ENCODE measurements around the gene CRYBG2. TPM values are rescaled to one million over a fixed set of nuclear protein-coding genes. Genes with fewer than 3 reads are reported as not detected.
"Not testable (repeated sequence)": the region's sequence is repeated elsewhere in the genome, so short reads cannot be mapped to it uniquely, and the experiment has no call there.

The CRYBG2 gene
- polyA plus RNA-seq, 10 donors, result 0.05 to 2.8 (median 1.2) TPM; not detected in 6

- DNase-seq, result no peak
These were observed 58.5 kb downstream of the CRYBG2 start for GRCh38 chr1:26295194-26296138.

GRCh38 chr1:26293911-26294463, 59.9 kb downstream of the CRYBG2 start:
- no peak for DNase-seq

- not testable (repeated sequence) for DNase-seq
These were observed 61.2 kb downstream of the CRYBG2 start for GRCh38 chr1:26292735-26293134.

DNA sequence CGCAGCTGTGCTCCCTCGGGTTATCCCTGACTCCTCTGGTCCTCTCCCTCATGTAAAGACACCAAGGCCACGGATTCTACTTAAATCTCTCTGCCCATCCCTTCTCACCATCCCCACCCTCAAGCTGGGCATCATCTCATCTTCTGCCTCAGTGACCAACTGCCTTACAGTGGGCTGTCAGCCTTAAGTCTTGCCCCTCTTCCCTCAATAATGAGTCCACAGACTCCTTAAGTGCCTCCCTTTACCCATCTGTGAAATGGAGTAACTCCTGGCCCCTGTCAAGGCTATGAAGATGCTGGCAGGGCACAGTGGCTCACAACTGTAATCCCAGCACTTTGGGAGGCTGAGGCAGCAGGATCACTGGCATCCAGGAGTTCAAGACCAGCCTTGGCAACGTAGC, 62.0 kb downstream of the CRYBG2 start:
- DNase-seq, result no peak

- no peak for DNase-seq
These were observed 62.5 kb downstream of the CRYBG2 start for GRCh38 chr1:26291433-26291832.

- peak in 1 of 3 donors; percentile 50 for DNase-seq
These were observed 63.1 kb downstream of the CRYBG2 start for GRCh38 chr1:26290882-26291261.

DNA sequence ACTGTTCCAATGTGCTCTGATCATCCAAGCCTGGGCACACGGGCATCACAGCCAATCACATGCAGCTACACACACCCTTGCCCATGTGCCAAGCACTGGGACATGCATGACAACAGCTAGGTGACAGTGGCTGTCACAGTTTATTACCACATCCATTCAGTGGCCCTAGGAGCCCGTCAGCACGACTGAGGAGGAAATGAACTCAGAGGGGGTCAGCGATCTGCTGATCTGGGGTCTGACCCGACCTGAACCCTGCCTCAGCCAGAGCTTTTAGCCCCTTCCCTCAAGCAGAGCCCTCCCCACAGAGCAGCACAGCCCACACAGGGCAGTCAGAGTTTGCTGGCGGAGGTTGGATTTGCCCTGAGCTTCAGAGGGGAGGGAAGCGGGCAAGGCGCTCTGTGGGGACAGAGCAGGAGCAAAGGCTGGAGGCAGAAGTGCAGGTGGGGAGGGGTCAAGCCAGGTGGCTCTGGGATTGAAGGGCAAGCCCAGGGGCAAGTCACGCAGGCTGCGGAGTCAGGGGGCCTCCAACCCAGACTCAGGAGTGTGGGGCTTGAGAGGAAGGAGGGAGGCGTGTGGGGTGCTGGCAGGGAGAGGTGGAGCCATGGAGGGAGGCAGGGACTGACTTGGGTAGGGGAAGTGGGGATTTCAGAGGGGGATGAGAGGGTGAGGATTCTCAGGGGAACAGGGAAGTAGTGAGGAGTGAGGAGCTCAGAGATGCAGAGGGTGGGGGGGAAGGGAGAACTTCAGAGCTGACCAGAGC, 63.6 kb downstream of the CRYBG2 start:
- DNase-seq, result no peak

GRCh38 chr1:26289158-26290059, 64.5 kb downstream of the CRYBG2 start:
- DNase-seq, result peak in 1 of 3 donors; percentile 53

DNA sequence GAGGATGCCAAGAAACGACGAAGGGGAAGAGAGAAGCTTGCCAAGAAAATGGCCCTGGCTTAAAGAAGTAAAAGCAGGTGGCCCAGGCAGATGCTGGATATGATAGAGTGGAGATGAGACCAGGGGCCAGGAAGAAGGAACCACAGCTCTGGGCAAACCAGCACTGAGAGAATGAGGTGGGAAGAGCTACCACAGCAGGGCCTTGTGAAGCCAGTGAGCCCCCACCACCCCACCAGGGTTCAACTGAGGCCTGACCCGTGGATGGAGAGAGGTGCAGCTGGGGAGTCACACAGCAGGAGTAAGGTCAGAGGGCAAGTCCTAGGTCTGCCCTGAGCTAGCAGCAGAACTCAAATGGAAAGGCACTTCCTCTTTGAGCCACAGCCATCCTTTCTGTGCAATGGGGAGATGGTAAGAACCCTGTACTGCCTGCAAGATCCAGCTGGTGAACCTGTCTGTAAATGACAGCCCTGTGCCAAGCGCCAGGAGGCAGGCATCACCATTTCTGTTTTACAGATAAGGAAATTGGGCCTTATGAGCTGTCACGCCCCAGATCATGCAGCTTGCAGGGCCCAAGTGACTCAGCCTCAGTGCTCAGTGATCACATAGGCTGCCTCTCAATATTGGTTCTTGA, 65.5 kb downstream of the CRYBG2 start:
- DNase-seq, result no peak

- no peak for DNase-seq
These were observed 66.1 kb downstream of the CRYBG2 start for GRCh38 chr1:26287811-26288210.

- DNase-seq, result peak in 1 of 3 donors; percentile 66
These were observed 66.8 kb downstream of the CRYBG2 start for GRCh38 chr1:26287033-26287711.

- DNase-seq, result no peak
These were observed 67.9 kb downstream of the CRYBG2 start for GRCh38 chr1:26286064-26286416.

DNA sequence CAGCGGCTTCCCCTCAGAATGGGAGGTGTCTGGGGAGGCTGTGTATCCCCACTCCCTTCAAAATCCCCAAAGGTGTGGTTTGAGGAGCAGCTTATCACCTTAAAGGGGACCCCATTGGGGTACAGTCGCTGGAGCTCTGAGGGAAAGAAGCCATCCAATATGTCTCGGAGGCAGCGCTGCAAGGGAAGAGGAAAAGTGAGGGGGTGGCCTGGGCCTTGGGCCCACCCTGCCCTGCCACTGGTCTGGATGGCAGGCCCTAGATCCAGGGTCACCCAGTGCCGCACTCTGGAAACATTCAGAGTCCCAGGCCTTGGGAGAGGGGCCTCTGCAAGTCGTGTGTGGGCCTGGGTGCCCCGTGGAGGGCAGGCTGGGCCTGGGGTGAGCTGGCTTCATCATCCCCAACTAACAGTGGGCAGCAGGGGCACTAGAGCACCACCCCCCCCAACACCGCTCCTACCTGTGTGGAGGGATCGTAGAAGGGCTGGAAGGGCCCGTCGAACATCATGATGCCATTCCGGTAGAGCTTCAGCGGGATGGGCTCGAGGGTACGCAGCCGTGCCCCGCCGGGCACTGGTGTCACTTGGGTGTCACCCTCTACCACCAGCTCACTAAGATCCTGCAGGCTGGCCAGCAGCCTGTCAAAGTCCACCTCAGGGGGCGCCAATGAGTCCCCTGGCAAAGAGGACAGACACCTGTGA, 68.4 kb downstream of the CRYBG2 start:
- no peak for DNase-seq

GRCh38 chr1:26284597-26285347, 69.2 kb downstream of the CRYBG2 start:
- DNase-seq, result peak in 1 of 3 donors; percentile 73

DNA sequence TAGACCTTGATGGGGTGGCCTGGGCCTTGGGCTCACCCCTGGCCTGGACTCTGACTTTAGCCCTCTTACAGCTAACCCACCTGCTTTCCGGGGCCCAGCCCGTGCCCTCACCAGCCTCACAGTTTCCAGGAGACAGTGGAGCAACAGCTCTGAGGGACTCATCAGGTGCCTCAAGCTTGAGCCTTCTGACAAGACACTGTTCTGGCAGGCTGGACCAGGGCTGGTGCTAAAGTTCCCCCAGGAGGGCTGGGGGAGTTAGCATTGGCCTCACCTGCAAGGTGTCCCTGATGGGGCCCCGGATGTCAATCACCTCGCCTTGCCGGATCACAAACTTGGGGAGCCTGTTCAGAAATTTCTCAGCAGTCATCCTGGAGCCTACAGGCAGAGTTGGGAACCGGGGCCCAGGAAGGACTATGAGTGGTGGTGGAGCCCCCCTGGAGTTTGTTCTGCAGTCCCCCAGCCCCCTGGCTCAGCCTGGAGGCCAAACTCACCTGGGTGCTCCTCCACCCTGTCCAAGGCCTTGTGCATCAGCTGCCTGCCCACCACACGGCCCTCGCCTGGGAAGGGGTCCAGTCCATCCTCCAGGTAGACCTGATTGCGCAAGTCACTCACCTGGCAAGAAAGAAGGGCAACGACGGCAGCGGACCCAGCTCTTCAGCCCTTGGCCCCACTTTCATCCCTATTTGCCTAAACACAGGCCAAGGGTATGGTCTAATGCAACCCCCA, 69.9 kb downstream of the CRYBG2 start:
- no peak for DNase-seq

GRCh38 chr1:26283279-26283853, 70.6 kb downstream of the CRYBG2 start:
- DNase-seq, result no peak

- DNase-seq, result no peak
These were observed 71.5 kb downstream of the CRYBG2 start for GRCh38 chr1:26282401-26282918.

DNA sequence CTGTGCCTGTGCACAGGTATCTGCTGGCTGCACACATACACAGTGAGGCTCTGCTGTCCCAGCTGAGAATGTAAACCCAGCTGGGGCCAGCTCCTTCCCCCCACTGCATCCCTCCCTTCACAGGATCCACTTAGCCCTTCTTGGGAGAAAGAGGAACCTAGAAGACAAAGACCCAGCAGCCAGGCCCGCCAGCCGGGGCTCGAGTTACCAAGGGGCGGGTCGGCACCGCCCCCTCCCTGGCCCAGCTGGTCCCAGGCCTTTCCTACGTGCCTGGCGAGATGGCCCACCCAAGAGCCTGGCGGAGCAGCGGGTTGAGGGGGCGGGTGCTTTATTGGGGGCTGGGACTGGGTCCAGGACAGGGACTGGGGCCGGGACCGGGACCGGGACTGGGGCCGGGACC, 72.0 kb downstream of the CRYBG2 start:
- DNase-seq, result peak in 2 of 3 donors; percentile 35 to 73
